Colonic mucosa (tissue), 4 donors: ENCODE measurements around the gene AFF3. TPM values are rescaled to one million over a fixed set of nuclear protein-coding genes. Genes with fewer than 3 reads are reported as not detected.

Source experiments
- DNase-seq: peaks from one replicate; pipeline ENCODE4 v3.0.0-alpha.2; 2020
- H3K27ac ChIP-seq: fragments of 200-600 bp; one replicate; pipeline ENCODE4 v1.8.0; 2021
- H3K27me3 ChIP-seq: fragments of 200-600 bp; one replicate; pipeline ENCODE4 v1.8.0; 2021
- H3K36me3 ChIP-seq: fragments of 200-600 bp; one replicate; pipeline ENCODE4 v1.8.0; 2021
- H3K4me1 ChIP-seq: fragments of 200-600 bp; one replicate; pipeline ENCODE4 v1.8.0; 2021; ENCODE audit warnings: mild to moderate bottlenecking
- H3K4me3 ChIP-seq: fragments of 200-600 bp; one replicate; pipeline ENCODE4 v1.8.0; 2021
- H3K9ac ChIP-seq, 2 donors: one replicate each; pipeline ENCODE4 v1.7.0; 2013; ENCODE audit warnings: control low read depth in 2 of 2, low read depth in 2 of 2, low read length in 2 of 2
- H3K9me3 ChIP-seq: fragments of 200-600 bp; one replicate; pipeline ENCODE4 v1.8.0; 2021
- CTCF ChIP-seq: fragments of 200-600 bp; IDR thresholded peaks from one replicate; pipeline ENCODE4 v1.8.0; 2022; ENCODE audit warnings: antibody characterized with exemption, mild to moderate bottlenecking
- intact Hi-C: fragments of 100-400 bp; cut with DNase I; formaldehyde crosslinking; loops from one replicate; pipeline ENCODE4 v1.14.1; 2022
- total RNA-seq, 2 donors: library from RNA; stranded (reverse); fragmentation: NEBNext Ultra II Directional in 1 of 2; extraction: Animal tissue kit (Norgen Biotek cat#: 25700) in 1 of 2; gene quantifications; one replicate each; pipeline ENCODE4 v1.2.1, GENCODE V29; 2021
- donor health status: healthy.
- donor health status: DM: no; HTN: no; CAD: no.
- donor health status: DM: no; HTN: no; CAD: no.

Gene AFF3
- total RNA-seq, 2 donors from 2014 or later = 0.86 to 2.6 TPM

- H3K9ac ChIP-seq = no peak overlapping the region
- H3K36me3 ChIP-seq = no peaks in the 10 kb centered on the region
- intact Hi-C loops = no loop called here
- no peaks in the 10 kb centered on the region for H3K9me3 ChIP-seq
- no peak for TF ChIP-seq CTCF
- no peaks in the 10 kb centered on the region for H3K4me1 ChIP-seq
- no peaks in the 10 kb centered on the region for H3K27me3 ChIP-seq
- DNase-seq = no peak
- no peak overlapping the region for H3K27ac ChIP-seq
- H3K4me3 ChIP-seq = no peak overlapping the region
Observed at GRCh38 chr2:100067784-100068183, 74.6 kb downstream of the AFF3 start.

GRCh38 chr2:100066856-100067255 is 75.5 kb downstream of the AFF3 start:
- H3K27ac ChIP-seq = no peak overlapping the region
- no peak overlapping the region for H3K9ac ChIP-seq
- H3K9me3 ChIP-seq = no peaks in the 10 kb centered on the region
- TF ChIP-seq CTCF = no peak
- no peaks in the 10 kb centered on the region for H3K36me3 ChIP-seq
- H3K4me1 ChIP-seq = no peaks in the 10 kb centered on the region
- intact Hi-C loops = no loop called here
- no peak overlapping the region for H3K4me3 ChIP-seq
- DNase-seq = no peak
- no peaks in the 10 kb centered on the region for H3K27me3 ChIP-seq

- intact Hi-C loops = no loop called here
- Histone ChIP-seq H3K27me3 (no peaks in the 10 kb centered on the region), H3K9ac (no peak overlapping the region), H3K36me3 (no peaks in the 10 kb centered on the region), H3K4me1 (no peaks in the 10 kb centered on the region), H3K9me3 (no peaks in the 10 kb centered on the region), H3K27ac (no peak overlapping the region), H3K4me3 (no peak overlapping the region)
- TF ChIP-seq CTCF = no peak
- no peak for DNase-seq
Observed at GRCh38 chr2:100066246-100066645, 76.1 kb downstream of the AFF3 start.

DNA sequence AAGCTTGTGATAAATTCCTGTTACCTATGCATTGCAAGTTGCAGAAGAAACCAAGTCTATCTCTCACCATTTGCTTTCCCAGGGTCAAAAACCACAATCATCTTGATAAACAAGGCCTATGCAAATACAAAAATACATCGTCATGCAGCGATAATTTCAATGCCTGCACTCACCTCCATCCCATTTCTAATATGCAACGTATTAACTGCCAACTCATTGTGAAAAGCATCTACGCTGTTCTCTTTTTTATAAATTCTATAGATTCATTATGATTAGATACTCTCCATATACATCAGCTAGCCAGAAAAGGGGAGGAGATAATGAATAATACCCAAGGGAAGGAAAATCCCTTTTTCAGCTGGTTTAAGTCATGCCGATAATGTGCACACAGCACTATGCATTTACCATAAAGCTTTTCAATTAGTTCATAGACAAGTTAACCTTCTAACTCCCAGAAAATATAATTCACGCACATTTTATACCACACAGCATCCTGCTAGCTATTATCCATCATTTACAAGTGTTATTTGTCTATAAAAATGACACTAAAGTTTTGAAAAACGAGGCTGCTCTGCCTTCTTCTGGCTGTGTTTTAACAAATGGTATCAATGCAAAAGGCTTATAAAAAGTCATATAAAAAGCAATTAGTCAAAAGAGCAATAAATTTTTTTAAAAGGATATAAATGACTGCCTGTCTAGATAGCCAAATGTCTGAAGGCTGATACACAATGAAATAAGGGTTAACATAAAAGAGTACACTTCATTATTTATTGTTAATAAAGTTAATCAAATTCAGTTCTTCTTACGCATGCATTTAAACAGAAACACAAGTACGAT is 77.6 kb downstream of the AFF3 start:
- no peak overlapping the region for H3K27ac ChIP-seq
- intact Hi-C loops = no loop called here
- no peaks in the 10 kb centered on the region for H3K27me3 ChIP-seq
- no peak for DNase-seq
- H3K9me3 ChIP-seq = no peaks in the 10 kb centered on the region
- H3K36me3 ChIP-seq = no peaks in the 10 kb centered on the region
- no peak overlapping the region for H3K4me3 ChIP-seq
- H3K9ac ChIP-seq = no peak overlapping the region
- no peak for TF ChIP-seq CTCF
- no peaks in the 10 kb centered on the region for H3K4me1 ChIP-seq

- Histone ChIP-seq H3K36me3 (no peaks in the 10 kb centered on the region), H3K9ac (no peak overlapping the region), H3K4me1 (no peaks in the 10 kb centered on the region), H3K27ac (no peak overlapping the region), H3K4me3 (no peak overlapping the region), H3K9me3 (no peaks in the 10 kb centered on the region), H3K27me3 (no peaks in the 10 kb centered on the region)
- no peak for TF ChIP-seq CTCF
- DNase-seq = no peak
- intact Hi-C loops = no loop called here
Observed at GRCh38 chr2:100064165-100064564, 78.2 kb downstream of the AFF3 start.
